Hepatocyte (in vitro differentiated cells): Measurements from ENCODE around the gene ST3GAL2. TPM values are rescaled to one million over a fixed set of nuclear protein-coding genes. Genes with fewer than 3 reads are reported as not detected.
"Not testable (repeated sequence)": the region's sequence is repeated elsewhere in the genome, so short reads cannot be mapped to it uniquely, and the experiment has no call there.

Experiments used
- DNase-seq: peaks from one replicate; pipeline ENCODE4 v3.0.0-alpha.2; 2016; ENCODE audit warnings: low spot score
- H2AFZ ChIP-seq: fragments of 200-600 bp; sonication (generic); 2 replicates; pipeline ENCODE4 v1.6.0; 2016; ENCODE audit warnings: antibody characterized with exemption, mild to moderate bottlenecking
- H3K27ac ChIP-seq: fragments of 200-600 bp; sonication (generic); 2 replicates; pipeline ENCODE4 v1.5.1; 2016; ENCODE audit warnings: mild to moderate bottlenecking
- H3K27me3 ChIP-seq: fragments of 200-600 bp; sonication (generic); 2 replicates; pipeline ENCODE4 v1.6.1; 2016
- H3K36me3 ChIP-seq: fragments of 200-600 bp; sonication (generic); replicated peaks from 2 replicates; pipeline ENCODE4 v1.5.1; 2016; ENCODE audit warnings: low read depth; ENCODE audit not compliant: insufficient read depth
- H3K4me1 ChIP-seq: fragments of 200-600 bp; sonication (generic); 2 replicates; pipeline ENCODE4 v1.5.1; 2016; ENCODE audit warnings: mild to moderate bottlenecking, moderate library complexity; ENCODE audit not compliant: insufficient read depth
- H3K4me2 ChIP-seq: fragments of 200-600 bp; sonication (generic); 2 replicates; pipeline ENCODE4 v1.6.0; 2016
- H3K4me3 ChIP-seq: fragments of 200-600 bp; sonication (generic); 2 replicates; pipeline ENCODE4 v1.5.1; 2016; ENCODE audit warnings: mild to moderate bottlenecking
- H3K79me2 ChIP-seq: fragments of 200-600 bp; sonication (generic); 2 replicates; pipeline ENCODE4 v1.6.0; 2017; ENCODE audit warnings: mild to moderate bottlenecking
- H3K9me2 ChIP-seq: fragments of 200-600 bp; sonication (generic); replicated peaks from 2 replicates; pipeline ENCODE4 v1.6.0; 2017; ENCODE audit warnings: mild to moderate bottlenecking; ENCODE audit not compliant: insufficient read depth
- H3K9me3 ChIP-seq: fragments of 200-600 bp; sonication (generic); 2 replicates; pipeline ENCODE4 v1.5.1; 2016; ENCODE audit warnings: low read depth, mild to moderate bottlenecking
- H4K20me1 ChIP-seq: fragments of 200-600 bp; sonication (generic); 2 replicates; pipeline ENCODE4 v1.6.0; 2016; ENCODE audit warnings: mild to moderate bottlenecking; ENCODE audit not compliant: insufficient read depth, poor library complexity, severe bottlenecking
- CTCF ChIP-seq: fragments of 200-600 bp; sonication (generic); IDR thresholded peaks from 2 replicates; pipeline ENCODE4 v1.5.1; 2016; ENCODE audit warnings: antibody characterized with exemption, mild to moderate bottlenecking; ENCODE audit not compliant: poor library complexity
- EZH2 ChIP-seq: fragments of 200-600 bp; sonication (generic); IDR thresholded peaks from 2 replicates; pipeline ENCODE4 v1.6.1; 2016; ENCODE audit warnings: antibody characterized with exemption, mild to moderate bottlenecking, borderline replicate concordance
- EZH2phosphoT487 ChIP-seq: fragments of 200-600 bp; sonication (generic); IDR thresholded peaks from one replicate; pipeline ENCODE4 v1.6.1; 2018; ENCODE audit warnings: antibody characterized with exemption, mild to moderate bottlenecking, low read depth, moderate library complexity; ENCODE audit not compliant: unreplicated experiment, severe bottlenecking
- WGBS: methylation state at CpG from one replicate; pipeline ENCODE4 v1.1.6; 2016; ENCODE audit warnings: low lambda C conversion rate; ENCODE audit errors: missing lambda C conversion rate; 5-methylcytosine and 5-hydroxymethylcytosine counted together
- polyA plus RNA-seq: library from polyadenylated mRNA; unstranded; fragments of >200 nt; fragmentation: Nextera tagmentation; extraction: Ambion mirVana; gene quantifications from 2 replicates; pipeline ENCODE4 v1.2.1, GENCODE V29; 2016
- total RNA-seq: library from RNA; depleted of rRNA; stranded (reverse); fragments of >200 nt; gene quantifications from 2 replicates; pipeline ENCODE4 v1.2.3, GENCODE V29; 2014

Gene ST3GAL2
- total and polyA plus RNA-seq, 2 experiments from 2014 or later, result 25.6 to 29.2 TPM

DNA sequence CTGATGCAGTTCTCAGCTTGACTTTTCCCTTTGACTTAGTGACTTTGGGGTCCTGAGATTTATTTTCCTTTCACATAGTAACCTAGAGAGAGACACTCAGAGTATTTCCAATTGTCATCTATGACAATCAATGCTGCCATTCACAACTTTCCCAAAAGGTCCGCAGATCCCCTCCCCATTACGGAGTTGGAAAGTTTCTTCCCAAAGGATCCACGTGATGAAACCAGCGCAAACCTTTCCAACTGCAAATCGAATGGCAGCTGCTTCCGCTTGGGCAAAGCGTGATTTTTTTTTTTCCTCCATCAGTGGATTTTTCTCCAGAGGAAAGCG, 15.0 kb upstream of the ST3GAL2 start:
- Histone ChIP-seq H3K4me3 (peak overlapping the region; percentile 91), H4K20me1 (no peaks in the 10 kb centered on the region), H3K79me2 (peaks cover 8% of the 10 kb centered on the region), H3K9me2 (no peaks in the 10 kb centered on the region), H3K36me3 (no peaks in the 10 kb centered on the region), H3K27ac (peak overlapping the region; percentile 100), H3K4me1 (peaks cover 5% of the 10 kb centered on the region), H2AFZ (peak overlapping the region; percentile 96), H3K9me3 (no peaks in the 10 kb centered on the region), H3K27me3 (no peaks in the 10 kb centered on the region), H3K4me2 (peak overlapping the region; percentile 82)
- under 1% methylated on average over 8 of the region's 8 CpGs for WGBS
- DNase-seq, result peak; percentile 53
- TF ChIP-seq EZH2 (no peak), EZH2phosphoT487 (no peak), CTCF (no peak)

GRCh38 chr16:70453117-70453891, 14.4 kb upstream of the ST3GAL2 start:
- Histone ChIP-seq H3K9me3 (no peaks in the 10 kb centered on the region), H3K9me2 (no peaks in the 10 kb centered on the region), H3K27ac (peak overlapping the region; percentile 100), H3K36me3 (no peaks in the 10 kb centered on the region), H3K4me3 (peak overlapping the region; percentile 91), H2AFZ (peak overlapping the region; percentile 96), H3K4me2 (peak overlapping the region; percentile 82), H3K79me2 (peaks cover 8% of the 10 kb centered on the region), H4K20me1 (no peaks in the 10 kb centered on the region), H3K4me1 (peaks cover 5% of the 10 kb centered on the region), H3K27me3 (no peaks in the 10 kb centered on the region)
- TF ChIP-seq EZH2, result no peak
- no peak for TF ChIP-seq CTCF
- 89% methylated on average over 8 of the region's 11 CpGs for WGBS
- no peak for DNase-seq

DNA sequence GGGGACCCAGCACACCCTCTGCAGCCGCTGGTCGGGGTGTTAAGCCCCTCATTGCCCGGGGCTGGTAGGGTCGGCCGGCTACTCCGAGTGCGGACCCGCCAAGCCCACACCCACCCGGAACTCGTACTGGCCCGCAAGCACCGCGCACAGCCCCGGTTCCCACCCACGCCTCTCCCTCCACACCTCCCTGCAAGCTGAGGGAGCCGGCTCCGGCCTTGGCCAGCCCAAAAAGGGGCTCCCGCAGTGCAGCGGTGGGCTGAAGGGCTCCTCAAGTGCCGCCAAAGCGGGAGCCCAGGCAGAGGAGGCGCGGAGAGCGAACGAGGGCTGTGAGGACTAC, 12.1 kb upstream of the ST3GAL2 start:
- not testable (repeated sequence) for H3K9me2 ChIP-seq, H3K79me2 ChIP-seq, H3K4me2 ChIP-seq, H3K9me3 ChIP-seq, H3K4me1 ChIP-seq, H2AFZ ChIP-seq, H4K20me1 ChIP-seq, H3K27ac ChIP-seq, H3K36me3 ChIP-seq, H3K4me3 ChIP-seq, H3K27me3 ChIP-seq, DNase-seq
- WGBS, result 96% methylated on average over 20 of the region's 25 CpGs

- not testable (repeated sequence) for H4K20me1 ChIP-seq, H2AFZ ChIP-seq, H3K4me2 ChIP-seq, H3K27me3 ChIP-seq, H3K79me2 ChIP-seq, H3K9me3 ChIP-seq, H3K4me1 ChIP-seq, H3K9me2 ChIP-seq, H3K27ac ChIP-seq, H3K36me3 ChIP-seq, DNase-seq, H3K4me3 ChIP-seq
- 90% methylated on average over 24 of the region's 37 CpGs for WGBS
These were observed 11.5 kb upstream of the ST3GAL2 start for GRCh38 chr16:70450142-70451003.
